Heart right ventricle (tissue), 16 donors: Measurements from ENCODE around the gene CCT8. TPM values are rescaled to one million over a fixed set of nuclear protein-coding genes. Genes with fewer than 3 reads are reported as not detected.

Experiments
- ATAC-seq, 8 donors: fragments of 200-7000 bp; cut with Tn5 transposase; one replicate each; pipeline ENCODE4 v1.9.1; 2020; ENCODE audit warnings: mild to moderate bottlenecking in 8 of 8, moderate library complexity in 8 of 8, moderate number of reproducible peaks in 1 of 8
- DNase-seq, 2 donors: peaks; one replicate each; pipeline ENCODE4 v3.0.0-alpha.2; 2020
- H3K27ac ChIP-seq, 10 donors: fragments of 200-600 bp; sonication (generic) in 2 of 10; one replicate each; pipeline versions ENCODE4 v1.5.0 to v1.8.0; 2020 to 2022; ENCODE audit warnings: mild to moderate bottlenecking in 3 of 10
- H3K27me3 ChIP-seq, 7 donors: fragments of 200-600 bp; one replicate each; pipeline ENCODE4 v1.8.0; 2021 to 2022; ENCODE audit warnings: mild to moderate bottlenecking in 2 of 7
- H3K36me3 ChIP-seq, 9 donors: fragments of 200-600 bp; sonication (generic) in 1 of 9; one replicate each; pipeline versions ENCODE4 v1.5.0 to v1.8.0; 2020 to 2022; ENCODE audit warnings: mild to moderate bottlenecking in 2 of 9
- H3K4me1 ChIP-seq, 9 donors: fragments of 200-600 bp; sonication (generic) in 1 of 9; one replicate each; pipeline versions ENCODE4 v1.5.0 to v1.8.0; 2020 to 2022; ENCODE audit warnings: mild to moderate bottlenecking in 4 of 9
- H3K4me3 ChIP-seq, 10 donors: fragments of 200-600 bp; sonication (generic) in 2 of 10; one replicate each; pipeline versions ENCODE4 v1.5.0 to v1.8.0; 2020 to 2022; ENCODE audit warnings: mild to moderate bottlenecking in 7 of 10, moderate library complexity in 2 of 10
- H3K9me3 ChIP-seq, 11 donors: fragments of 200-600 bp in 10 of 11; sonication (generic) in 2 of 11; one replicate each; pipeline versions ENCODE4 v1.5.0 to v1.8.0; 2013 to 2022; ENCODE audit warnings: mild to moderate bottlenecking in 2 of 11, control low read depth in 1 of 11, moderate library complexity in 1 of 11
- CTCF ChIP-seq, 9 donors: fragments of 200-600 bp; sonication (generic) in 2 of 9; IDR thresholded peaks; one replicate each; pipeline versions ENCODE4 v1.5.0 to v1.8.0; 2021 to 2022; ENCODE audit warnings: antibody characterized with exemption in 9 of 9, mild to moderate bottlenecking in 5 of 9, moderate library complexity in 1 of 9
- WGBS, 2 donors: extraction: QIAGEN DNeasy Blood & Tissue Kit; methylation state at CpG; one replicate each; pipeline ENCODE4 v1.1.7; 2013; ENCODE audit warnings: inconsistent platforms in 1 of 2; 5-methylcytosine and 5-hydroxymethylcytosine counted together
- intact Hi-C, 10 donors: fragments of 100-400 bp; cut with DNase I; formaldehyde crosslinking; loops; one replicate each; pipeline versions ENCODE4 v1.11.1 to v1.14.2; 2022
- polyA plus RNA-seq, 2 donors: library from polyadenylated mRNA; stranded (reverse); fragments of 200-250 nt; gene quantifications; one replicate each; pipeline ENCODE4 v1.2.3, GENCODE V29; 2013
- total RNA-seq, 10 donors: library from RNA; stranded (reverse); fragmentation: NEBNext Ultra II Directional in 3 of 10; extraction: Animal tissue kit (Norgen Biotek cat#: 25700) in 3 of 10; gene quantifications; one replicate each; pipeline versions ENCODE4 v1.2.1 to v1.2.4, GENCODE V29; 2021 to 2023
- donor health status: Arrhythmogenic right ventricular cardiomyopathy.
- donor health status: ischemic (EF 13 %, LVEDD 7.1; RV severe dilation, severe dysfunction).
- donor health status: healthy with polysubstance abuse.
- donor health status: DM: no; HTN: yes; CAD: no.
- donor health status: DM: no; HTN: no; CAD: no.
- donor health status: ischemic (EF 25% LVEDD 6.9; RV normal size, moderate dysfunction).
- donor health status: ischemic (EF 25% LVEDD 5.7; RV mildly dilated, moderate dysfunction).
- donor health status: healthy.
- donor health status: DM: yes; HTN: yes; CAD: no.
- donor health status: Ischemic cardiomyopathy.
- donor health status: ischemic (EF 35%, LVEDD 5.7; RV mildly dilated, moderate dysfunction).
- donor health status: nonischemic (EF 11% LVEDD 7.7; RV severe dilation, severe dysfunction).
- donor health status: DM: yes; HTN: yes; CAD: no.
- donor health status: PGD.
- donor health status: ischemic (EF 29% LVEDD 5.4; RV normal size, mild dysfunction).
- donor health status: nonischemic (EF 23%, LVEDD 6.1; RV moderate dilation, normal function).

Gene CCT8
- total and polyA plus RNA-seq, 12 donors: 75.6 to 156 (median 112) TPM

- ATAC-seq: no peak
- no peak for DNase-seq
- Histone ChIP-seq H3K27me3 (no peaks in the 10 kb centered on the region), H3K27ac (peak overlapping the region in 1 of 10 donors; percentile 15), H3K36me3 (peaks cover 0 to 3% (median 0%) of the 10 kb centered on the region in 9 donors), H3K4me1 (peaks cover 0 to 28% (median 4%) of the 10 kb centered on the region in 9 donors), H3K9me3 (peaks cover 0 to 5% (median 0%) of the 10 kb centered on the region in 11 donors), H3K4me3 (no peak overlapping the region)
- no peak for TF ChIP-seq CTCF (IDR thresholded peaks at IDR 0.05)
- WGBS, 2 donors: 63 to 65% methylated on average over 1 of the region's 1 CpG
- intact Hi-C loops: loop anchor here in 9 of 10 donors (2.0 to 10.0 kb wide), 10 partner anchors 36 to 761 kb away; no protein-coding TSS in a partner anchor
Observed at GRCh38 chr21:29091033-29091432, 17.6 kb upstream of the CCT8 start.

- 80 to 82% methylated on average over 8 of the region's 8 CpGs for WGBS, 2 donors
- no peaks in the 10 kb centered on the region for H3K27me3 ChIP-seq
- DNase-seq (no peak), ATAC-seq (no peak)
- no peaks in the 10 kb centered on the region for H3K9me3 ChIP-seq
- TF ChIP-seq CTCF (IDR thresholded peaks at IDR 0.05): no peak
- no peaks in the 10 kb centered on the region for H3K36me3 ChIP-seq
- peak overlapping the region in 2 of 10 donors; percentile 19 to 31 for H3K27ac ChIP-seq
- no peak overlapping the region for H3K4me3 ChIP-seq
- intact Hi-C loops: loop anchor here in 3 of 10 donors (5.0 to 10.0 kb wide), 5 partner anchors 62 to 762 kb away; partner anchors contain the start of gene BACH1 (in 1 of the 3)
- peaks cover 0 to 34% (median 24%) of the 10 kb centered on the region in 9 donors for H3K4me1 ChIP-seq
Observed at GRCh38 chr21:29085106-29085752, 11.8 kb upstream of the CCT8 start.

GRCh38 chr21:29084372-29084771 is 10.9 kb upstream of the CCT8 start:
- Histone ChIP-seq H3K27ac (peak overlapping the region in 1 of 10 donors; percentile 31), H3K36me3 (no peaks in the 10 kb centered on the region), H3K9me3 (no peaks in the 10 kb centered on the region), H3K4me1 (peaks cover 0 to 39% (median 24%) of the 10 kb centered on the region in 9 donors), H3K27me3 (no peaks in the 10 kb centered on the region), H3K4me3 (no peak overlapping the region)
- TF ChIP-seq CTCF (IDR thresholded peaks at IDR 0.05): no peak
- WGBS, 2 donors: 43 to 48% methylated on average over 2 of the region's 2 CpGs
- peak in 7 of 8 donors; percentile 25 to 68 (median 44) for ATAC-seq
- no peak for DNase-seq
- intact Hi-C loops: loop anchor here in 1 of 10 donors (10.0 kb wide), 1 partner anchor 760 kb away; no protein-coding TSS in a partner anchor

GRCh38 chr21:29083306-29083705 is 9.9 kb upstream of the CCT8 start:
- H3K27ac ChIP-seq: no peak overlapping the region
- WGBS, 2 donors: 91 to 93% methylated on average over 3 of the region's 3 CpGs

More at GRCh38 chr21:29083306-29083705, 9.9 kb upstream of the CCT8 start:
- TF ChIP-seq CTCF (IDR thresholded peaks at IDR 0.05): no peak
- H3K36me3 ChIP-seq: no peaks in the 10 kb centered on the region
- peaks cover 0 to 48% (median 29%) of the 10 kb centered on the region in 9 donors for H3K4me1 ChIP-seq
- DNase-seq (no peak), ATAC-seq (no peak)
- no peaks in the 10 kb centered on the region for H3K27me3 ChIP-seq
- intact Hi-C loops: loop anchor here in 1 of 10 donors (10.0 kb wide), 1 partner anchor 761 kb away; no protein-coding TSS in a partner anchor
- H3K4me3 ChIP-seq: no peak overlapping the region
- H3K9me3 ChIP-seq: no peaks in the 10 kb centered on the region
